Mesenchymal stem cell (in vitro differentiated cells and primary cell): ENCODE results near the gene RPGRIP1L.

ENCODE experiments used
- DNase-seq: peaks from one replicate; pipeline ENCODE4 v3.0.0-alpha.2; 2013
- H2AFZ ChIP-seq: one replicate; pipeline ENCODE4 v1.6.1; 2013; ENCODE audit warnings: low read depth, mild to moderate bottlenecking, control low read depth, inconsistent platforms, low read length, moderate library complexity
- H2AK5ac ChIP-seq: 2 replicates; pipeline ENCODE4 v1.6.1; 2013; ENCODE audit warnings: low read length, moderate library complexity, mild to moderate bottlenecking, inconsistent platforms; ENCODE audit not compliant: severe bottlenecking
- H2BK120ac ChIP-seq: one replicate; pipeline ENCODE4 v1.6.1; 2013; ENCODE audit warnings: low read depth, mild to moderate bottlenecking, inconsistent platforms, low read length, moderate library complexity
- H2BK12ac ChIP-seq, 2 experiments: one replicate each; pipeline ENCODE4 v1.6.1; 2013; ENCODE audit warnings: inconsistent platforms in 2 of 2, low read length in 2 of 2, mild to moderate bottlenecking in 2 of 2, moderate library complexity in 2 of 2, control low read depth in 1 of 2
- H2BK15ac ChIP-seq: one replicate; pipeline ENCODE4 v1.6.1; 2013; ENCODE audit warnings: mild to moderate bottlenecking, low read depth, inconsistent platforms; ENCODE audit not compliant: poor library complexity, severe bottlenecking
- H2BK5ac ChIP-seq: 2 replicates; pipeline ENCODE4 v1.6.1; 2013; ENCODE audit warnings: low read depth, mild to moderate bottlenecking, low read length, control low read depth, inconsistent platforms; ENCODE audit not compliant: poor library complexity, severe bottlenecking
- H3K14ac ChIP-seq, 2 experiments: one replicate each; pipeline ENCODE4 v1.6.1; 2013; ENCODE audit warnings: inconsistent platforms in 2 of 2, low read length in 2 of 2, control low read depth in 1 of 2, mild to moderate bottlenecking in 1 of 2, moderate library complexity in 1 of 2
- H3K18ac ChIP-seq, 2 experiments: one replicate each; pipeline ENCODE4 v1.6.1; 2013; ENCODE audit warnings: inconsistent platforms in 2 of 2, low read length in 2 of 2, control low read depth in 1 of 2, low read depth in 1 of 2, mild to moderate bottlenecking in 1 of 2
- H3K23ac ChIP-seq, 2 experiments: one replicate each; pipeline ENCODE4 v1.6.1; 2013; ENCODE audit warnings: inconsistent platforms in 2 of 2, low read length in 2 of 2, mild to moderate bottlenecking in 2 of 2, moderate library complexity in 2 of 2, control low read depth in 1 of 2
- H3K27ac ChIP-seq: 2 replicates; pipeline ENCODE4 v1.5.1; 2013; ENCODE audit warnings: mild to moderate bottlenecking, moderate library complexity, low read length, control low read depth, inconsistent platforms; ENCODE audit not compliant: poor library complexity, severe bottlenecking
- H3K27me3 ChIP-seq, 2 experiments: 2 replicates each; pipeline versions ENCODE4 v1.6.1 to v1.7.0; 2013; ENCODE audit warnings: low read length in 2 of 2, mild to moderate bottlenecking in 2 of 2, moderate library complexity in 2 of 2, control low read depth in 1 of 2, inconsistent platforms in 1 of 2; ENCODE audit not compliant: control insufficient read depth in 1 of 2, insufficient read depth in 1 of 2
- H3K36me3 ChIP-seq, 2 experiments: 2 replicates each; pipeline versions ENCODE4 v1.6.1 to v1.7.0; 2013; ENCODE audit warnings: low read length in 2 of 2, control low read depth in 1 of 2, inconsistent platforms in 1 of 2, low read depth in 1 of 2, mild to moderate bottlenecking in 1 of 2; ENCODE audit not compliant: insufficient read depth in 2 of 2, control insufficient read depth in 1 of 2
- H3K4ac ChIP-seq, 2 experiments: one replicate each; pipeline ENCODE4 v1.6.1; 2013; ENCODE audit warnings: inconsistent platforms in 2 of 2, low read length in 2 of 2, mild to moderate bottlenecking in 2 of 2, moderate library complexity in 2 of 2, control low read depth in 1 of 2, low read depth in 1 of 2
- H3K4me1 ChIP-seq: 2 replicates; pipeline ENCODE4 v1.6.1; 2013; ENCODE audit warnings: low read depth, low read length, control low read depth; ENCODE audit not compliant: control insufficient read depth, insufficient read depth
- H3K4me2 ChIP-seq: 2 replicates; pipeline ENCODE4 v1.6.1; 2013; ENCODE audit warnings: low read length, mild to moderate bottlenecking, inconsistent platforms; ENCODE audit not compliant: poor library complexity, severe bottlenecking
- H3K4me3 ChIP-seq, 2 experiments: 2 replicates each; pipeline versions ENCODE4 v1.5.1 to v1.7.0; 2013; ENCODE audit warnings: low read length in 2 of 2, mild to moderate bottlenecking in 2 of 2, control low read depth in 1 of 2, low read depth in 1 of 2; ENCODE audit not compliant: insufficient read depth in 1 of 2
- H3K79me1 ChIP-seq: replicated peaks from 2 replicates; pipeline ENCODE4 v1.6.1; 2013; ENCODE audit warnings: mild to moderate bottlenecking, control low read depth, low read length, inconsistent platforms; ENCODE audit not compliant: poor library complexity, severe bottlenecking
- H3K9ac ChIP-seq: 2 replicates; pipeline ENCODE4 v1.7.0; 2013; ENCODE audit warnings: mild to moderate bottlenecking, low read length, moderate library complexity
- H3K9me3 ChIP-seq: 2 replicates; pipeline ENCODE4 v1.7.0; 2013; ENCODE audit warnings: mild to moderate bottlenecking, low read length; ENCODE audit not compliant: control insufficient read depth
- H4K8ac ChIP-seq: one replicate; pipeline ENCODE4 v1.6.1; 2013; ENCODE audit warnings: inconsistent platforms, mild to moderate bottlenecking, low read length, moderate library complexity
- H4K91ac ChIP-seq: one replicate; pipeline ENCODE4 v1.6.1; 2013; ENCODE audit warnings: mild to moderate bottlenecking, low read length, inconsistent platforms
- WGBS: methylation state at CpG from one replicate; pipeline ENCODE4 v1.1.7; 2013; ENCODE audit warnings: mixed read lengths; 5-methylcytosine and 5-hydroxymethylcytosine counted together

Gene RPGRIP1L

DNA sequence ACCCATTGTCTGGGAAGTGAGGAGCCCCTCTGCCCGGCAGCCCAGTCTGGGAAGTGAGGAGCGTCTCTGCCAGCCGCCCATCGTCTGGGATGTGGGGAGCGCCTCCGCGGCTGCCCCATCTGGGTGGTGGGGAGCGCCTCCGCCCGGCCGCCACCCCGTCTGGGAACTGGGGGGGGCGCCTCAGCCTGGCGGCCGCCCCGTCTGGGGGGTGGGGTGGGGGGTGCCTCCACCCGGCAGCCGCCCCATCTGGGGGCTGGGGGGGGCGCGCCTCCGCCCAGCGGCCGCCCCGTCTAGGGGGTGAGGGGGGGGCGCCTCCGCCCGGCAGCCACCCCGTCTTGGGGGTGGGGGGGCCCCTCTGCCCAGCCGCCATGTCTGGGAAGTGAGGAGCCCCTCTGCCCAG lies 78.4 kb downstream of the RPGRIP1L start:
- no peak overlapping the region for H2BK120ac ChIP-seq
- H3K14ac ChIP-seq: no peak overlapping the region
- H4K8ac ChIP-seq: no peak overlapping the region
- no peak overlapping the region for H2BK5ac ChIP-seq
- no peak overlapping the region for H3K4me2 ChIP-seq
- H3K79me1 ChIP-seq: no peaks in the 10 kb centered on the region
- H3K4me1 ChIP-seq: no peaks in the 10 kb centered on the region
- no peak overlapping the region for H3K18ac ChIP-seq
- no peak overlapping the region for H3K9ac ChIP-seq
- no peak overlapping the region for H2BK12ac ChIP-seq
- no peak overlapping the region for H3K23ac ChIP-seq
- no peaks in the 10 kb centered on the region for H3K9me3 ChIP-seq
- H3K4ac ChIP-seq: no peak overlapping the region
- H2BK15ac ChIP-seq: no peak overlapping the region
- H2AK5ac ChIP-seq: no peak overlapping the region
- no peak overlapping the region for H2AFZ ChIP-seq
- 99% methylated on average over 10 of the region's 29 CpGs for WGBS
- H3K4me3 ChIP-seq: no peak overlapping the region
- no peak overlapping the region for H3K27ac ChIP-seq
- peaks cover 0 to 5% of the 10 kb centered on the region in 2 experiments for H3K36me3 ChIP-seq
- H3K27me3 ChIP-seq: no peaks in the 10 kb centered on the region
- no peak for DNase-seq
- no peak overlapping the region for H4K91ac ChIP-seq

- no peak overlapping the region for H3K9ac ChIP-seq
- no peak overlapping the region for H2BK120ac ChIP-seq
- H3K27me3 ChIP-seq: no peaks in the 10 kb centered on the region
- no peak overlapping the region for H3K27ac ChIP-seq
- no peak overlapping the region for H4K8ac ChIP-seq
- H2BK12ac ChIP-seq: no peak overlapping the region
- H3K79me1 ChIP-seq: no peaks in the 10 kb centered on the region
- H3K4me1 ChIP-seq: no peaks in the 10 kb centered on the region
- peaks cover 0 to 19% of the 10 kb centered on the region in 2 experiments for H3K36me3 ChIP-seq
- no peak overlapping the region for H2BK15ac ChIP-seq
- no peak for DNase-seq
- no peak overlapping the region for H3K14ac ChIP-seq
- H4K91ac ChIP-seq: no peak overlapping the region
- over 99% methylated on average over 6 of the region's 6 CpGs for WGBS
- H3K18ac ChIP-seq: no peak overlapping the region
- H3K4me3 ChIP-seq: no peak overlapping the region
- no peak overlapping the region for H2AFZ ChIP-seq
- no peak overlapping the region for H3K4ac ChIP-seq
- H3K9me3 ChIP-seq: no peaks in the 10 kb centered on the region
- no peak overlapping the region for H2BK5ac ChIP-seq
- H2AK5ac ChIP-seq: no peak overlapping the region
- H3K23ac ChIP-seq: no peak overlapping the region
- H3K4me2 ChIP-seq: no peak overlapping the region
Measured at GRCh38 chr16:53622315-53622714, 81.3 kb downstream of the RPGRIP1L start.

DNA sequence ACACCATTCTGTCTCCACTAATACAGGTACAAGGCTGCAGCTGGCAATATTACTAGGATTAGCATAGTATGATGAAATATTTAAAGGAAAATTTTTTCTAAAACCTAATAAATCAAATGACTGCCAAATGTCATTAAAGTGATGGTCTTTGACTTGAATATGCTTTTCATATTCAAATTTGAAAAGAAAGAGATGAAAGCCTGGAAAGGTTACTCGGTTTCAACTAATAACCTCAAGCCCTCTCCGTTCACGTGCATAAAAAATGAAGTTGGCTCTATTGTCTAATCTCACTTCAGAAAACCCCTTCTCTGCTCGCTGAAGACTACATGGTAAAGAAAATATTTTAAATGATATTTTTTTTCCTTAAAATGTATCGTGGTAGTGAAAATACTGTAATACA lies 83.2 kb downstream of the RPGRIP1L start:
- Histone ChIP-seq H2AFZ (no peak overlapping the region), H2BK15ac (no peak overlapping the region), H3K27ac (no peak overlapping the region), H2BK120ac (no peak overlapping the region), H3K4me2 (no peak overlapping the region), H4K91ac (no peak overlapping the region), H3K23ac (no peak overlapping the region), H2BK12ac (no peak overlapping the region), H3K4ac (no peak overlapping the region), H4K8ac (no peak overlapping the region), H3K9ac (no peak overlapping the region), H2BK5ac (no peak overlapping the region), H3K9me3 (no peaks in the 10 kb centered on the region), H3K14ac (no peak overlapping the region), H2AK5ac (no peak overlapping the region), H3K79me1 (no peaks in the 10 kb centered on the region), H3K18ac (no peak overlapping the region), H3K27me3 (no peaks in the 10 kb centered on the region), H3K36me3 (peaks cover 0 to 19% of the 10 kb centered on the region in 2 experiments), H3K4me1 (peaks cover 2% of the 10 kb centered on the region), H3K4me3 (no peak overlapping the region)
- no CpG with 5 or more reads among the region's 5 CpGs for WGBS
- no peak for DNase-seq

DNA sequence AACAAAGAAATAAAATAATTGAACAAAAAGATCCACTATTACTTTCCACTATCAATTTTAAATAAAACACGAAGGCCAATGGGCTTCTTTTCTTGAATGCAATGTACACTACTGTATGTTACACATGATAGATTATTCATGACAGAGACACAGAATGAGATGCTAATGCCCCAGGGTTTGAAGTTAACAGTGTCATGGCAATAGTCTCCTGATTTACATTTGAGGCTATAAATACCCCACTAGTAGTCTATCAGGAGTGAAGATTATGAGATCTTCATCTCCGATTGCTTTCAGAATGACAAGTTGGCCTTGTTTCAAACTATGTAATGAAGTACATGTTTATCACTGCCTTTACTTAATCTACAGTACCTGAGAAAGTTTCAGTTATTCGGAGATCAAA lies 84.4 kb downstream of the RPGRIP1L start:
- H2BK120ac ChIP-seq: no peak overlapping the region
- no peak overlapping the region for H4K8ac ChIP-seq
- no peak overlapping the region for H3K14ac ChIP-seq
- no peak overlapping the region for H3K18ac ChIP-seq
- H2BK12ac ChIP-seq: no peak overlapping the region
- no peak overlapping the region for H3K23ac ChIP-seq
- H3K27ac ChIP-seq: no peak overlapping the region
- H2AK5ac ChIP-seq: no peak overlapping the region
- H3K4me1 ChIP-seq: peaks cover 2% of the 10 kb centered on the region
- no peaks in the 10 kb centered on the region for H3K27me3 ChIP-seq
- no peak for DNase-seq
- no peaks in the 10 kb centered on the region for H3K9me3 ChIP-seq
- H2AFZ ChIP-seq: no peak overlapping the region
- H2BK15ac ChIP-seq: no peak overlapping the region
- no peaks in the 10 kb centered on the region for H3K79me1 ChIP-seq
- WGBS: 100% methylated on average over 1 of the region's 3 CpGs
- no peak overlapping the region for H4K91ac ChIP-seq
- no peak overlapping the region for H3K4ac ChIP-seq
- no peak overlapping the region for H3K4me3 ChIP-seq
- H3K36me3 ChIP-seq: peaks cover 0 to 19% of the 10 kb centered on the region in 2 experiments
- no peak overlapping the region for H2BK5ac ChIP-seq
- no peak overlapping the region for H3K9ac ChIP-seq
- H3K4me2 ChIP-seq: no peak overlapping the region
